ENCODE data around the gene CCK.

CCK gene

GRCh38 chr3:42209917-42210316, 56.1 kb downstream of the CCK start:
- Histone ChIP-seq H3K9me3 (ENCODE audit: control insufficient read depth, insufficient read depth, low read depth, low read length) (no peaks in the 10 kb centered on the region), H3K9ac (ENCODE audit: low read length) (no peak overlapping the region), H3K4me3 (ENCODE audit: low read depth, low read length) (no peak overlapping the region), H3K27ac (ENCODE audit: low read depth, low read length) (no peak overlapping the region), H3K27me3 (ENCODE audit: control insufficient read depth, insufficient read depth, low read length) (no peaks in the 10 kb centered on the region), H3K36me3 (ENCODE audit: control insufficient read depth, insufficient read depth, low read length) (peaks cover 49% of the 10 kb centered on the region), H3K4me1 (ENCODE audit: control insufficient read depth, insufficient read depth, low read length) (peaks cover 12% of the 10 kb centered on the region)
